Inflammatory macrophage treated with lipopolysaccharide for 1 hour (primary cell): ENCODE measurements around the gene ATP2A3.

Source experiments
- DNase-seq, 2 donors: peaks; one replicate each; pipeline ENCODE4 v3.0.0-alpha.2; 2020 to 2022

Gene ATP2A3

GRCh38 chr17:3888343-3889171 is 75.7 kb downstream of the ATP2A3 start:
- no peak for DNase-seq

GRCh38 chr17:3887804-3888203 is 76.4 kb downstream of the ATP2A3 start:
- no peak for DNase-seq

- DNase-seq: no peak
Observed at GRCh38 chr17:3887394-3887793, 76.8 kb downstream of the ATP2A3 start.

GRCh38 chr17:3886776-3887175 is 77.5 kb downstream of the ATP2A3 start:
- DNase-seq: peak; percentile 54 to 64

GRCh38 chr17:3885970-3886369 is 78.3 kb downstream of the ATP2A3 start:
- peak in 1 of 2 donors; percentile 3 for DNase-seq

GRCh38 chr17:3885271-3885670 is 79.0 kb downstream of the ATP2A3 start:
- no peak for DNase-seq

GRCh38 chr17:3884188-3884587 is 80.0 kb downstream of the ATP2A3 start:
- no peak for DNase-seq

- DNase-seq: no peak
Observed at GRCh38 chr17:3882276-3882675, 82.0 kb downstream of the ATP2A3 start.

- no peak for DNase-seq
Observed at GRCh38 chr17:3880983-3881382, 83.3 kb downstream of the ATP2A3 start.

- DNase-seq: no peak
Observed at GRCh38 chr17:3879591-3880417, 84.4 kb downstream of the ATP2A3 start.

GRCh38 chr17:3879186-3879585 is 85.1 kb downstream of the ATP2A3 start:
- no peak for DNase-seq

- no peak for DNase-seq
Observed at GRCh38 chr17:3877220-3877619, 87.0 kb downstream of the ATP2A3 start.

GRCh38 chr17:3875317-3875716 is 88.9 kb downstream of the ATP2A3 start:
- no peak for DNase-seq
